Type B pancreatic cell (in vitro differentiated cells): ENCODE measurements around the gene SNX13. TPM values are rescaled to one million over a fixed set of nuclear protein-coding genes. Genes with fewer than 3 reads are reported as not detected.

Experiments
- DNase-seq: peaks from one replicate; pipeline ENCODE4 v3.0.0; 2021; ENCODE audit warnings: mixed read lengths; ENCODE audit not compliant: unreplicated experiment; ENCODE audit errors: extremely low spot score
- H3K27ac Mint-ChIP-seq: 2 replicates; pipeline ENCODE4 v1.8.0; 2021; ENCODE audit warnings: mild to moderate bottlenecking, mixed read lengths
- H3K27me3 Mint-ChIP-seq: 2 replicates; pipeline ENCODE4 v1.8.0; 2021; ENCODE audit warnings: mixed read lengths
- H3K36me3 Mint-ChIP-seq: 2 replicates; pipeline ENCODE4 v1.8.0; 2021; ENCODE audit warnings: mixed read lengths
- H3K4me1 Mint-ChIP-seq: one replicate; pipeline ENCODE4 v1.8.0; 2021; ENCODE audit warnings: mixed read lengths; ENCODE audit not compliant: unreplicated experiment
- H3K4me3 Mint-ChIP-seq: 2 replicates; pipeline ENCODE4 v1.8.0; 2021; ENCODE audit warnings: mild to moderate bottlenecking, mixed read lengths
- H3K9me3 Mint-ChIP-seq: 2 replicates; pipeline ENCODE4 v1.8.0; 2021; ENCODE audit warnings: mixed read lengths
- CTCF ChIP-seq: fragments of 200-600 bp; sonication (generic); conservative IDR thresholded peaks from 2 replicates; pipeline ENCODE4 v1.5.0; 2021; ENCODE audit warnings: antibody characterized with exemption, mild to moderate bottlenecking
- total RNA-seq: library from RNA; stranded (reverse); gene quantifications from 2 replicates; pipeline ENCODE4 v1.2.1, GENCODE V29; 2021; ENCODE audit warnings: low replicate concordance

SNX13 gene
- total RNA-seq, 1 donor from 2014 or later: 48.9 TPM

DNA sequence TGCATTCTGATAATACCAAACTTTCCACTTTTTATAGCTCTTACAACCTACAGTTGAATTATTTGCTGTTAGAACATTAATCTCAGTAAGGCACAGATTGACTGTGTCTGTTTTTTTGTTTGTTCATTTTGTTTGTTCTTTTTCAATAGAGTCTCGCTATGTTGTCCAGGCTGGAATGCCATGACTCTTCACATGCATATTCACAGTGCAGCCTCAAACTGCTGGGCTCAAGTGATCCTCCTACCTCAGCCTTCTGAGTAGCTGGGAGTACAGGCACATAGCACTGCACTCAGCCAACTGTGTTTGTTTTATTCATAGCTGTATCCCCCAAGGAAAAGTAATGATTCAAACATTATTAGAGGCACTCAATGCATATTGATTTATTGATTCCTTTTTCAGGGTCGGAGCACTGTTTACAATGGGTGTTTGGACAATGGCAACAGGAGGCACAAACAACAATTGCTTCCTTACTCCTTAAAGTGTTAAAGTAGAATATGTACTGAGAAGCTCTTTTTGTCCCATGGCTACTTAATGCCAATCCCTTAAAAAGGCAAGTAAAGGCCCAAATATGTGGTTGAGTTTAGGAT lies 61.1 kb downstream of the SNX13 start:
- no peak overlapping the region for H3K4me3 Mint-ChIP-seq
- H3K36me3 Mint-ChIP-seq: peaks cover 11% of the 10 kb centered on the region
- no peaks in the 10 kb centered on the region for H3K27me3 Mint-ChIP-seq
- no peaks in the 10 kb centered on the region for H3K9me3 Mint-ChIP-seq
- H3K27ac Mint-ChIP-seq: no peak overlapping the region
- H3K4me1 Mint-ChIP-seq: no peaks in the 10 kb centered on the region
- DNase-seq: no peak
- TF ChIP-seq CTCF: no peak

DNA sequence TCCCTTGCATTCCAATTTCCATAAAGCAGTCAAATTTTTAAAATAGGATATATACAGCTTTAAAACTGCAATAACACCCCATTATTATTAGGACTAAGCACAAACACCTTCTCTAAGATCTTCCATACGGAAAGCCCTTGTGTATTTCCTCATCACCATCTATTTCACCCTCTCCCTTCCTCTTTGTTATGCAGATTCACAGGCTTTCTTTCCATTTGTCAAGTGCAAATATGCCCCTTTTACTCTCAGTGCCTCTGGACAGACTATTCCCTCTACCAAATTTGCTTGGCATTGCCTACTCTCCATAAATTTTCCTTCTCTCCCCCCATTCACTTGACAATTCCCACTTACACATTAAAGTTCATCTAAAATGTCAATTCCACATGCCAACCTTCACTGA lies 61.7 kb downstream of the SNX13 start:
- H3K4me3 Mint-ChIP-seq: no peak overlapping the region
- no peak overlapping the region for H3K27ac Mint-ChIP-seq
- no peak for TF ChIP-seq CTCF
- H3K4me1 Mint-ChIP-seq: no peaks in the 10 kb centered on the region
- no peaks in the 10 kb centered on the region for H3K9me3 Mint-ChIP-seq
- H3K36me3 Mint-ChIP-seq: peaks cover 11% of the 10 kb centered on the region
- no peaks in the 10 kb centered on the region for H3K27me3 Mint-ChIP-seq
- no peak for DNase-seq

- no peak for TF ChIP-seq CTCF
- Mint-ChIP-seq H3K9me3 (no peaks in the 10 kb centered on the region), H3K4me3 (no peak overlapping the region), H3K27me3 (no peaks in the 10 kb centered on the region), H3K27ac (no peak overlapping the region), H3K36me3 (peaks cover 27% of the 10 kb centered on the region), H3K4me1 (no peaks in the 10 kb centered on the region)
- no peak for DNase-seq
Observed at GRCh38 chr7:17871815-17872533, 68.3 kb downstream of the SNX13 start.

- peaks cover 40% of the 10 kb centered on the region for H3K36me3 Mint-ChIP-seq
- no peak overlapping the region for H3K4me3 Mint-ChIP-seq
- peaks cover 6% of the 10 kb centered on the region for H3K9me3 Mint-ChIP-seq
- H3K4me1 Mint-ChIP-seq: no peaks in the 10 kb centered on the region
- no peak for TF ChIP-seq CTCF
- no peak overlapping the region for H3K27ac Mint-ChIP-seq
- DNase-seq: no peak
- no peaks in the 10 kb centered on the region for H3K27me3 Mint-ChIP-seq
Observed at GRCh38 chr7:17870406-17870805, 69.9 kb downstream of the SNX13 start.

DNA sequence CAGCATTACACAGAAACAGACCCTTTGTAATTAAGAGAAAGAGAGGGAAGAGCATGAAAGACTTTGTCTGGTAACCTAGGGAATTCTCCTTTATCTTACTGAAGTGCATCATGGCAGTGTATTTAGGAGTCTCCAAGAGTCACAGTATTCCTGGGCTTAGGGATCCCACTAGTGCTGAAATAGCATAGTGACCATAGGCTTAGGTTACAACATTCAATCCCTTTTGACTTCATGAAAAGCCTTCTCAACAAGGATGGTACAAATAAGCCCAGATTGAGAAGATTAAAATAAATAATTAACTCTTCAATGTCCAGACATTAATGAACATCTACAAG lies 76.5 kb downstream of the SNX13 start:
- no peak overlapping the region for H3K4me3 Mint-ChIP-seq
- no peaks in the 10 kb centered on the region for H3K4me1 Mint-ChIP-seq
- no peaks in the 10 kb centered on the region for H3K27me3 Mint-ChIP-seq
- H3K9me3 Mint-ChIP-seq: peaks cover 10% of the 10 kb centered on the region
- H3K36me3 Mint-ChIP-seq: peaks cover 49% of the 10 kb centered on the region
- no peak for TF ChIP-seq CTCF
- DNase-seq: no peak
- H3K27ac Mint-ChIP-seq: no peak overlapping the region
